Endothelial cell (in vitro differentiated cells): ENCODE data around the gene TMTC1. TPM values are rescaled to one million over a fixed set of nuclear protein-coding genes. Genes with fewer than 3 reads are reported as not detected.

ENCODE experiments used
- DNase-seq: peaks from one replicate; pipeline ENCODE4 v3.0.0; 2021; ENCODE audit warnings: low spot score
- H3K27ac Mint-ChIP-seq: one replicate; pipeline ENCODE4 v1.8.0; 2021; ENCODE audit warnings: mixed read lengths, inconsistent platforms; ENCODE audit not compliant: unreplicated experiment
- H3K27me3 Mint-ChIP-seq: one replicate; pipeline ENCODE4 v1.8.0; 2021; ENCODE audit warnings: mild to moderate bottlenecking, moderate library complexity, mixed read lengths, inconsistent platforms; ENCODE audit not compliant: unreplicated experiment
- H3K36me3 Mint-ChIP-seq: one replicate; pipeline ENCODE4 v1.8.0; 2021; ENCODE audit warnings: mild to moderate bottlenecking, low read depth, mixed read lengths, inconsistent platforms; ENCODE audit not compliant: unreplicated experiment
- H3K4me1 Mint-ChIP-seq: one replicate; pipeline ENCODE4 v1.8.0; 2021; ENCODE audit warnings: mild to moderate bottlenecking, mixed read lengths, inconsistent platforms; ENCODE audit not compliant: unreplicated experiment
- H3K4me3 Mint-ChIP-seq: one replicate; pipeline ENCODE4 v1.8.0; 2021; ENCODE audit warnings: mild to moderate bottlenecking, mixed read lengths, inconsistent platforms; ENCODE audit not compliant: unreplicated experiment
- H3K9me3 Mint-ChIP-seq: one replicate; pipeline ENCODE4 v1.8.0; 2021; ENCODE audit warnings: mixed read lengths, inconsistent platforms; ENCODE audit not compliant: unreplicated experiment
- CTCF ChIP-seq: fragments of 200-600 bp; sonication (generic); IDR thresholded peaks from one replicate; pipeline ENCODE4 v1.5.0; 2021; ENCODE audit warnings: antibody characterized with exemption; ENCODE audit not compliant: unreplicated experiment
- total RNA-seq: library from RNA; stranded (reverse); fragmentation: NEBNext Ultra II Directional; extraction: Animal tissue kit (Norgen Biotek cat#: 25700); gene quantifications from one replicate; pipeline ENCODE4 v1.2.1, GENCODE V29; 2021; ENCODE audit not compliant: unreplicated experiment

TMTC1 gene
- total RNA-seq, 1 donor from 2014 or later: 0.95 TPM

GRCh38 chr12:29578070-29578469, 205.7 kb downstream of the TMTC1 start:
- H3K27me3 Mint-ChIP-seq: peaks cover 1% of the 10 kb centered on the region
- H3K4me1 Mint-ChIP-seq: peaks cover 25% of the 10 kb centered on the region
- H3K27ac Mint-ChIP-seq: no peak overlapping the region
- no peaks in the 10 kb centered on the region for H3K36me3 Mint-ChIP-seq
- H3K4me3 Mint-ChIP-seq: no peak overlapping the region
- DNase-seq: no peak
- H3K9me3 Mint-ChIP-seq: no peaks in the 10 kb centered on the region
- no peak for TF ChIP-seq CTCF

GRCh38 chr12:29574500-29574899, 209.2 kb downstream of the TMTC1 start:
- H3K4me1 Mint-ChIP-seq: peaks cover 11% of the 10 kb centered on the region
- DNase-seq: no peak
- no peak overlapping the region for H3K4me3 Mint-ChIP-seq
- no peaks in the 10 kb centered on the region for H3K9me3 Mint-ChIP-seq
- H3K27me3 Mint-ChIP-seq: peaks cover 1% of the 10 kb centered on the region
- H3K27ac Mint-ChIP-seq: no peak overlapping the region
- H3K36me3 Mint-ChIP-seq: no peaks in the 10 kb centered on the region
- no peak for TF ChIP-seq CTCF

GRCh38 chr12:29572938-29573337, 210.8 kb downstream of the TMTC1 start:
- Mint-ChIP-seq H3K27ac (no peak overlapping the region), H3K27me3 (peaks cover 1% of the 10 kb centered on the region), H3K4me1 (peaks cover 5% of the 10 kb centered on the region), H3K9me3 (no peaks in the 10 kb centered on the region), H3K36me3 (no peaks in the 10 kb centered on the region), H3K4me3 (no peak overlapping the region)
- no peak for TF ChIP-seq CTCF
- DNase-seq: no peak

- Mint-ChIP-seq H3K36me3 (no peaks in the 10 kb centered on the region), H3K27me3 (peaks cover 1% of the 10 kb centered on the region), H3K27ac (no peak overlapping the region), H3K4me1 (peaks cover 2% of the 10 kb centered on the region), H3K9me3 (no peaks in the 10 kb centered on the region), H3K4me3 (no peak overlapping the region)
- TF ChIP-seq CTCF: no peak
- DNase-seq: no peak
Measured at GRCh38 chr12:29572464-29572863, 211.3 kb downstream of the TMTC1 start.

GRCh38 chr12:29569132-29569757, 214.5 kb downstream of the TMTC1 start:
- no peaks in the 10 kb centered on the region for H3K9me3 Mint-ChIP-seq
- H3K27ac Mint-ChIP-seq: no peak overlapping the region
- no peak overlapping the region for H3K4me3 Mint-ChIP-seq
- no peak for DNase-seq
- no peaks in the 10 kb centered on the region for H3K4me1 Mint-ChIP-seq
- H3K27me3 Mint-ChIP-seq: peaks cover 1% of the 10 kb centered on the region
- TF ChIP-seq CTCF: no peak
- no peaks in the 10 kb centered on the region for H3K36me3 Mint-ChIP-seq
